NCI-H345 treated with DMSO at 0.1 percent for 48 hours (cell line): ENCODE data around the gene ACER3.
"Not testable (repeated sequence)": the region's sequence is repeated elsewhere in the genome, so short reads cannot be mapped to it uniquely, and the experiment has no call there.

Source experiments
- DNase-seq: peaks from one replicate; lab custom pipeline; 2025; ENCODE audit not compliant: unreplicated experiment; lab: John Stamatoyannopoulos, UW

Gene ACER3

GRCh38 chr11:76860539-76861475 is at the start of gene ACER3:
TSS of gene ACER3 (plus strand) at chr11:76860918. CDS start at chr11:76860977, 59 bp downstream.
- DNase-seq: peak; percentile 80

GRCh38 chr11:76811259-76811658 is 49.5 kb upstream of the ACER3 start:
- DNase-seq: no peak

DNA sequence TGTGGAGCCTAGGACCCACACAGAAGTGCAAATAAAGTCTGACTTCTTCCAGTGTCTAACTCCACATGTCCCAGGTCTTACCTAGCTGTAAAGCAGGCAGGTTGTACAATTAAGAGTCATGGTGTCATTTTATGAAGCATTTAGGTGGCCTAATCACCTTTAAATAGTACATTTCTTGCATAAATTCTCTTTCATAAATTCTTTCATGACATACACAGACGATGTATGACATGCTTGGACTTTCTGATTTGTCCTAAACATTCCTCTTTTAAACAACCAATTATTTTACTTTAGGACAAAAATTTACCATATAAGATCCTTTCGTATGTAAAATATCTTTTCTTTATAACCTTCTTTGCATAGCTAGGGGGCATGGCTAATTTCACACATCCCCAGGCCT is 46.3 kb upstream of the ACER3 start:
- no peak for DNase-seq

GRCh38 chr11:76815678-76816077 is 45.0 kb upstream of the ACER3 start:
- not testable (repeated sequence) for DNase-seq

GRCh38 chr11:76820184-76820566 is 40.5 kb upstream of the ACER3 start:
- DNase-seq: no peak

DNA sequence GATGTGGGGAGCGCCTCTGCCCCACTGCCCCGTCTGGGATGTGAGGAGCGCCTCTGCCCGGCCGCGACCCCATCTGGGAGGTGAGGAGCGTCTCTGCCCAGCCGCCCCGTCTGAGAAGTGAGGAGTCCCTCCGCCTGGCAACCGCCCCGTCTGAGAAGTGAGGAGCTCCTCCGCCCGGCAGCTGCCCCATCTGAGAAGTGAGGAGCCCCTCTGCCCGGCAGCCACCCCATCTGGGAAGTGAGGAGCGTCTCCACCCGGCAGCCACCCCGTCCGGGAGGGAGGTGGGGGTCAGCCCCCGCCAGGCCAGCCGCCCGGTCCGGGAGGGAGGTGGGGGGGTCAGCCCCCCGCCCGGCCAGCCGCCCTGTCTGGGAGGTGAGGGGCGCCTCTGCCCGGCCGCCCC is 39.3 kb upstream of the ACER3 start:
- DNase-seq: not testable (repeated sequence)

DNA sequence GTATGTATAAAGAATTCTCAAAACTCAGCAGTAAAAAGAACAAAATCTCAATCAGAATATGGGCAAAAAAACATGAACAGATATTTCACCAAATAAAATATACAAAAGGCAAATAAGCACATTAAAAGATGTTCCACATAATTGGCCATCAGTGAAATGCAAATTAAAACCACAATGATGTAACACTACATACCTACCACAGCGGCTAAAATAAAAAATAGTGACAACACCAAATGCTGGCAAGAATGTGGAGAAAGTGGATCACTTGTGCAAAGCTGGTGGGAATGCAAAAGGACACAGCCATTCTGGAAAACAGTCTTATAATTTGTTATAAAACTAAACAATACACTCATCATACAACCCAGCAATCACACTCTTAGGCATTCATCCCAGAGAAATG is 38.3 kb upstream of the ACER3 start:
- no peak for DNase-seq

DNA sequence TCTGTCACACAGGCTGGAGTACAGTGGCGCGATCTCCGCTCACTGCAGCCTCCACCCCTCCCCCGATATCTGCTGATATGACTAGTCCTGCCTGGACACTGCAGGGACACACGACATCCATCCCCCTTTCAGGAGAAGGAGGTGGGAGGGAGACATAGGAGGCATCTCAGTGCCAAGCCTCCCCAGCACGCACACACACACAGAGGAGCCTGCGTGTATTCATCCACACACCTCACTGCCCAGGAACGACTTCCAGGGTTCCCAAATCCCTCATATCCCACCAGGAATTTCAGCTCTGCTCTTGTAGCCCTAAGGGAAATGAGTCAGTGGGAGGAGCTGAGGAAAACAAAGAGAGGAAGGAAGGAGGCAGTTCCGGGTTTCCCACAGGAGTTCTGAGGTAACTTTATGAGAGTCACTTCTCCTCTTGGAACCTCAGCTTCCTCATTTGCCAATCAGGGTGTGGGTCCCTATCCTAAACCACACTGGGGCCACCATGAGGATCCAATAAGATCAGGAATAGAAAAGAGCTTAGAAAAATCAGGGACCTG is 37.2 kb upstream of the ACER3 start:
- DNase-seq: no peak

DNA sequence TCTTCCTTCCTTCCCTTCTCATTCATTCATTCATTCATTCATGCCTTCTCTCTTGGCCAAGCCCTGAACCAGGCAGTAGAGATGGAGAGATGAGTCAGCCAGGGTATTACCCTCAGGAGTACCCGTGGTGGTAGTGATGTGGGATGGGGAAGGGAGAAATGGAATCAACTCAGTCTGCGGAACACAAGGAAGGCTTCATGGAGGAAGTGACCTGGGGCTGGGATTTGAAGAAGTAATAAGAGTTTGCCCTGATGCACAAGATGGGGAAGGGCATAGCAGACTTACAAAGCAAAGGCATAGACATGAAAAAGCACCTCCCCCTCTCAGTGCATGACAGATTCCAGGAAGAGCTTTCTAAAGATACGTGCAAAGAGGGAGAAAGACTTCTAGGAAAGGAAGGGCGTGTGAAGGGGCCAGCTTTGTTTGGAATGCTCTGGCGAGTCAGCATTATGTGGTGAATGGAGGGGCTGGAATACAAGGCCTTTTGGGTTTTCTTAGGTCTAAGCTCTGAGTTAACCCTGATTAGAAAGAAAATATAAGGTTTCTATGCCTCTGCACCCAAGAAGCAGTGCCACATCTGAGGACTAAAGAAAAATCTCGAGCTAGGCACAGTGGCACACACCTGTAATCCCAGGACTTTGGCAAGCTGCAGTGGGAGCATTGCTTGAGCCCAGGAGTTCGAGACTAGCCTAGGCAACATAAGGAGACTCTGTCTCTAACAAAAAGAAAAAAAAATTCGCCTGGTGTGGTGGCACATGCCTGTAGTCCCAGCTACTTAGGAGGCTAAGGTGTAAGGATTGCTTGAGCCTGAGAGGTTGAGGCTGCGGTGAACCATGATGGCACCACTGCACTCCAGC is 36.4 kb upstream of the ACER3 start:
- DNase-seq: no peak

DNA sequence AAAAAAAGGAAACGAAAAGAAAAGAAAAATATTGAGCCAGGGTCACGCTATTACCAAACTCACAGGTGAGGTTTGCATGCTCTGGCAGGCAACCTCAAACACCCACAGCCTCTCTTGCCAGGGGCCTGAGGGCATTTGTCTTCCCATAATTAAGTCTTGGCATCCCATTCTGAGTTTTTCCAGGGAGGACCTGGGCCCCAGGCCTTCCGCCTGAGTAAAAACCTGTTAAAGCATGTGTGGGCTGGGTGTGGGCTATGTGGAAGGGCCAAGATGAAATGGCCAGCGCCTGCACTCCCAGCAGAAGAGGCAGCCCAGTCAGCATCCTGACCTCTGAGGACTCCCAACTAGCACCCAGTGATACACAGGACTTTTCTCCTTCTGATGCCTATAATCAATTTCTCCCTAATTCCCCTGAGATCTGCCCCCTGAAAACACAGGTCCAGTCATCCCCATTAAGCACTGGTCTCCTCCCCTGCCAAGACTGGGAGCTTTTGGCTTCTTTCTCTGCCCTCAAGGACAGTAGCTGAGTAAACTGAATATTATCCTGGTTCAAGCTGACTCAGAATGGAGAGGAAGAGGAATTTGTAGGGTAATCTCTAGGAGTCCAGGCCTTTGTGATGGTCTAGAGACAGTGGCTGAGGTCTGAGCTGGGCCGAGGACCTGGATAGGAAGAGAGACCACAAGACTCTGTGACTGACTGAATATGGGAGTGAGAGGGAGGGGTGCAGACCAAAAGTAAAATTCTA is 35.6 kb upstream of the ACER3 start:
- no peak for DNase-seq

DNA sequence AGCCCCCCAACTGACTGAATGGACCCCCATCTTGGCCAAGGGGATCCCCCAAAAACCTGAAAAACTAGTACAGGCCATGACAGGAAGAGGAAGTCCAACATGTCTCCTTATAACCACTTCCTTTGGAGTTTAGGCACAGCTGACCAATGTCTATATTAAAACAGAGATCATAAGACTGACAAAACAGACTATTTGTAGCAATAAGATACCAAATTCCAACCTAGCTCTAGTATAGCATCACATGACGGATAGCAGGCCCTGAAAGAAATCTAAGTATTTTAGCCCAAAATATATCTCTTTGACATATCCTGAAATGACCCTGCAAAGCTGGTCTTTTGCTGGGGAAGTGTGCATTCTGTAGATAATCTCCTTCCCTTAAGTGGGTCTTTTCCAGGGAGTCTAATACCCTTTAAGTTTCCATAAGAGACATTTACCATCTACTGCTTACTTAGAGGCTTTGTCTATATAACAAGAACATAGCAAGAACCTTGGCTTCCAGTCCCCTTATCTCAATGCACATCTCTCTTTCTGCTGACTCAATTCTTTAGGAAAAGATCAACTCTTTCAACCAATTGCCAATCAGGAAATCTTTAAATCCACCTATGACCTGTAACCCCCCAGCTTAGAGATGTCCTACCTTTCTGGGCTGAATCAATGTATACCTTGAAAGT is 34.9 kb upstream of the ACER3 start:
- no peak for DNase-seq

DNA sequence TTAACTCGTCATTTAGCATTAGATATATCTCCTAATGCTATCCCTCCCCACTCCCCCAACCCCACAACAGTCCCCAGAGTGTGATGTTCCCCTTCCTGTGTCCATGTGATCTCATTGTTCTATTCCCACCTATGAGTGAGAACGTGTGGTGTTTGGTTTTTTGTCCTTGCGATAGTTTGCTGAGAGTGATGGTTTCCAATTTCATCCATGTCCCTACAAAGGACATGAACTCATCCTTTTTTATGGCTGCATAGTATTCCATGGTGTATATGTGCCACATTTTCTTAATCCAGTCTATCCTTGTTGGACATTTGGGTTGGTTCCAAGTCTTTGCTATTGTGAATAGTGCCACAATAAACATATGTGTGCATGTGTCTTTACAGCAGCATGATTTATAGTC is 34.2 kb upstream of the ACER3 start:
- not testable (repeated sequence) for DNase-seq

GRCh38 chr11:76827005-76827404 is 33.7 kb upstream of the ACER3 start:
- DNase-seq: not testable (repeated sequence)

DNA sequence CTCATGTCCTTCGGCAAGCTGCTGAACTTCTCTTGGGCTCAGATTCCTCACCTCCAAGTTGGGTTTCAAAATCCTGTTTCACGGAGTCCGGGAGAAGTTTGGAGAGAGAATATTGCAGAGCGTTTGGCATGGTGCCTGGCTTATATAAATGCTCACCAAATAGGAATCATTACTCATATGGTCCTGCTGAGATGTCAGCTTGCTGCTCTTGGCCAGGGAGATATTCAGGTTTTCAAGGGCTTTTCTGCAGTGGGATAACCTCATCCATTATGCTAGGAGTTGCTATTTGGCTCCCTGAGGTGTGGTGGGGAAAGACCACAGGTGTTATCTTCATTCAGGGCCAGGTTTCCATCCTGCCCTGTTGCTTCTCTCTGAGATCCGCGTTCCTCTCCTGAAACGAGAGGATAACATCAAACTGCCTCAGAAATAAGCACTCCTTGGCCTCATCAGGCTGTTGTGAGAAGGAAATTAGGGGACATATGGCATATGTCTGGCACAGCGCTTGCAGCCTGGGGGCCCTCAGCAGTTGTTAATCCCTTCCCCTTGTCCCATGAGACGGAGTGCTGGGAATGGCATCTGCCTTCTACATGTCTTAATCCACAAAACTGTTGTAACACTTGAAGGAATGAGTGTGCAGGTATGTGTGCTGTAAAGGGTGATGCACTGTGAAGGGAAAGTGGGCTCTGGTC is 29.9 kb upstream of the ACER3 start:
- DNase-seq: no peak

DNA sequence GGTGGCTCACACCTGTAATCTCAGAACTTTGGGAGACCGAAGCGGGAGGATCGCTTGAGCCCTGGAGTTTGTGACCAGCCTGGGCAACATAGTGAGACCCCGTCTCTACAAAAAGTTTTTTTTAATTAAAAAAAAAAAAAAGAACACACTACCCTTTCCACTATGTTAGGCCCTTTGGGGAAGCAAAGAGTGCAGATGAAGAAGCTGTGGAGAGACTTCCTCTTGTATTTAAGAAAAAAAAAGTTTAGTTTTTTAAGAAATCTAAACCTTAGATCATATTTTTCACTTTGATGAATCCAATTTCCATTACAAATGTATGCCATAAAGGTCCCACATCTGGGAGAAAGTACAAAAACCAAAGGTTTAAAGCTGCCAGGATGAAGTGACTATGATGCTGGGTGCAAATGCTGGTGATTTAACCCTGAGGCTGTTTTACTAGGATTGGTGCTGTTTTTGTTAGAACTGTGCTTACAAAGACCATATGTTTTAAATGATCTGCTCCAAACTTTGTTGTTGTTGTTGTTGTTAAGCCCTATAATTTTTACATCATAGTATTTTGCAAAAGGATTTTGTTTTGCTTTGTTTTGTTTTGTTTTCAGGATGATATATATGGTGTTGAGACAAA is 28.9 kb upstream of the ACER3 start:
- no peak for DNase-seq

- no peak for DNase-seq
Observed at GRCh38 chr11:76832361-76832760, 28.4 kb upstream of the ACER3 start.

GRCh38 chr11:76834151-76834550 is 26.6 kb upstream of the ACER3 start:
- no peak for DNase-seq

GRCh38 chr11:76835036-76835435 is 25.7 kb upstream of the ACER3 start:
- no peak for DNase-seq

DNA sequence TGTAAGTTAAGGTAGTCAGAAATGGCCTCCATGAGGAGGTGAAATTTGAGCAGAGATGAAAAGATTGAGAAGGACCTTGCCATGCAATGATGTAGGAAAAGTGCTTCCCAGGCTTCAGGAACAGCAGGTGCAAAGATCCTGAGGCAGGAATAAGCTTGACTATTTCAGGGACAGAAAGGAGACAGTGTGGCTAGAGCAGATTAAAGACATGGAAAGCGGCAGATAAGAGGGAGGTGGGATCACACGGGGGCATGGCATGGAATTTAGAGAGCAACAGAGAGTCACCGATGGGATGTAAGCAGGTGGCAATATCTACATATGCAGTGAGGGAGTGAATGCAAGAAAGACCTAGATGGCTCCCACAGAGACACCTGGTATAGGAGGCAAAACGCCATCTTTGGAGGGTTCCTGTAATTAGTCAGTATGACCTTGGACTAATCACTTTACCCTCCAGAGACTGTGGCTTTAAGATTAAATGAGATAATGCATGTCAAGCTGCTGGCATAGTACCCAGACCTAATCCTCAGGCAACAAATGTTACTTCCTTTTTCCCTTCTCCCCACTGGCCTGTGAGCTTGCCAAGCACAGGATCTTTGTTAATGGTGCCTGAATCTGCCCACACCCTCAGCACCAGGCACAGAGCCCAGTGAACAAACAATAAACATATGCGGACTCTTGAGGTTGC is 24.6 kb upstream of the ACER3 start:
- DNase-seq: peak; percentile 18
